ENCODE measurements around the gene SMARCA2.

- TF ChIP-seq FOXM1 (IDR thresholded peaks at IDR 0.05; ENCODE audit: borderline replicate concordance) (no peak), L3MBTL2 (conservative IDR thresholded peaks at IDR 0.05) (no peak), NFRKB (IDR thresholded peaks at IDR 0.05) (no peak), ELF4 (IDR thresholded peaks at IDR 0.05) (no peak), ZNF384 (IDR thresholded peaks at IDR 0.05) (no peak), SUZ12 (IDR thresholded peaks at IDR 0.05) (no peak), BHLHE40 (IDR thresholded peaks at IDR 0.05; ENCODE audit: borderline replicate concordance) (no peak), TARDBP (IDR thresholded peaks at IDR 0.05) (no peak), HDGF (IDR thresholded peaks at IDR 0.05; ENCODE audit: borderline replicate concordance) (no peak), FOXA1 (IDR thresholded peaks at IDR 0.05) (no peak), ARNT (IDR thresholded peaks at IDR 0.05) (no peak), FOXK2 (IDR thresholded peaks at IDR 0.05) (no peak), SP1 (IDR thresholded peaks at IDR 0.05) (no peak), LEF1 (IDR thresholded peaks at IDR 0.05; ENCODE audit: borderline replicate concordance) (no peak)
Measured at GRCh38 chr9:2120926-2121689, 106.0 kb downstream of the SMARCA2 start.

Data from HEK293T (cell line).